Skeletal muscle tissue (tissue), 4 donors: ENCODE results near the gene RPTOR. TPM values are rescaled to one million over a fixed set of nuclear protein-coding genes. Genes with fewer than 3 reads are reported as not detected.

ENCODE experiments used
- H3K27ac ChIP-seq: one replicate; pipeline ENCODE4 v1.7.0; 2013; ENCODE audit warnings: mild to moderate bottlenecking, low read depth, low read length, inconsistent platforms
- H3K27me3 ChIP-seq, 3 donors: one replicate each; pipeline ENCODE4 v1.7.0; 2013; ENCODE audit warnings: low read length in 3 of 3; ENCODE audit not compliant: control insufficient read depth in 3 of 3, insufficient read depth in 3 of 3
- H3K36me3 ChIP-seq, 3 donors: one replicate each; pipeline ENCODE4 v1.7.0; 2013; ENCODE audit warnings: low read length in 3 of 3; ENCODE audit not compliant: control insufficient read depth in 3 of 3, insufficient read depth in 3 of 3
- H3K4me1 ChIP-seq, 3 donors: one replicate each; pipeline ENCODE4 v1.7.0; 2013; ENCODE audit warnings: low read length in 3 of 3, mild to moderate bottlenecking in 3 of 3; ENCODE audit not compliant: control insufficient read depth in 3 of 3, insufficient read depth in 3 of 3
- H3K4me3 ChIP-seq, 3 donors: one replicate each; pipeline ENCODE4 v1.7.0; 2013; ENCODE audit warnings: low read length in 3 of 3
- H3K9ac ChIP-seq, 3 donors: one replicate each; pipeline ENCODE4 v1.7.0; 2013; ENCODE audit warnings: low read length in 3 of 3, mild to moderate bottlenecking in 3 of 3, moderate library complexity in 2 of 3, low read depth in 1 of 3
- H3K9me3 ChIP-seq, 3 donors: one replicate each; pipeline ENCODE4 v1.7.0; 2013; ENCODE audit warnings: low read length in 3 of 3; ENCODE audit not compliant: control insufficient read depth in 3 of 3
- total RNA-seq: library from RNA; depleted of rRNA; stranded (reverse); fragments of >200 nt; gene quantifications from one replicate; pipeline ENCODE4 v1.2.3, GENCODE V29; 2014
- donor health status: Osteomylitis.

The RPTOR gene
- total RNA-seq, 1 donor from 2014 or later, result 24.5 TPM

- no peaks in the 10 kb centered on the region for H3K9me3 ChIP-seq
- H3K4me3 ChIP-seq, result no peak overlapping the region
- H3K4me1 ChIP-seq, result peaks cover 0 to 4% (median 4%) of the 10 kb centered on the region in 3 donors
- no peak overlapping the region for H3K9ac ChIP-seq
- H3K36me3 ChIP-seq, result peaks cover 0 to 9% (median 0%) of the 10 kb centered on the region in 3 donors
- no peak overlapping the region for H3K27ac ChIP-seq
- no peaks in the 10 kb centered on the region for H3K27me3 ChIP-seq
Measured at GRCh38 chr17:80687839-80688238, 143.2 kb downstream of the RPTOR start.

GRCh38 chr17:80689129-80689619 is 144.5 kb downstream of the RPTOR start:
- no peaks in the 10 kb centered on the region for H3K9me3 ChIP-seq
- no peak overlapping the region for H3K9ac ChIP-seq
- H3K4me3 ChIP-seq, result no peak overlapping the region
- peaks cover 0 to 9% (median 0%) of the 10 kb centered on the region in 3 donors for H3K36me3 ChIP-seq
- no peak overlapping the region for H3K27ac ChIP-seq
- no peaks in the 10 kb centered on the region for H3K27me3 ChIP-seq
- peaks cover 0 to 7% (median 1%) of the 10 kb centered on the region in 3 donors for H3K4me1 ChIP-seq

- peaks cover 0 to 9% (median 0%) of the 10 kb centered on the region in 3 donors for H3K36me3 ChIP-seq
- H3K27me3 ChIP-seq, result no peaks in the 10 kb centered on the region
- no peak overlapping the region for H3K4me3 ChIP-seq
- H3K27ac ChIP-seq, result no peak overlapping the region
- peaks cover 5 to 31% (median 11%) of the 10 kb centered on the region in 3 donors for H3K4me1 ChIP-seq
- H3K9ac ChIP-seq, result no peak overlapping the region
- H3K9me3 ChIP-seq, result no peaks in the 10 kb centered on the region
Measured at GRCh38 chr17:80691784-80692183, 147.1 kb downstream of the RPTOR start.

GRCh38 chr17:80692931-80693467 is 148.4 kb downstream of the RPTOR start:
- no peaks in the 10 kb centered on the region for H3K9me3 ChIP-seq
- H3K4me1 ChIP-seq, result peaks cover 5 to 40% (median 12%) of the 10 kb centered on the region in 3 donors
- no peak overlapping the region for H3K27ac ChIP-seq
- H3K4me3 ChIP-seq, result no peak overlapping the region
- peaks cover 0 to 2% (median 0%) of the 10 kb centered on the region in 3 donors for H3K36me3 ChIP-seq
- H3K27me3 ChIP-seq, result no peaks in the 10 kb centered on the region
- H3K9ac ChIP-seq, result no peak overlapping the region

GRCh38 chr17:80693511-80693910 is 148.9 kb downstream of the RPTOR start:
- Histone ChIP-seq H3K27ac (no peak overlapping the region), H3K9me3 (no peaks in the 10 kb centered on the region), H3K4me1 (peaks cover 5 to 42% (median 12%) of the 10 kb centered on the region in 3 donors), H3K9ac (no peak overlapping the region), H3K36me3 (peaks cover 0 to 2% (median 0%) of the 10 kb centered on the region in 3 donors), H3K27me3 (no peaks in the 10 kb centered on the region), H3K4me3 (no peak overlapping the region)

- Histone ChIP-seq H3K9me3 (no peaks in the 10 kb centered on the region), H3K9ac (peak overlapping the region in 2 of 3 donors; percentile 8 to 33), H3K27me3 (no peaks in the 10 kb centered on the region), H3K4me3 (no peak overlapping the region), H3K4me1 (peaks cover 5 to 42% (median 12%) of the 10 kb centered on the region in 3 donors), H3K36me3 (peaks cover 0 to 2% (median 0%) of the 10 kb centered on the region in 3 donors), H3K27ac (no peak overlapping the region)
Measured at GRCh38 chr17:80694085-80694991, 149.7 kb downstream of the RPTOR start.

- Histone ChIP-seq H3K4me3 (no peak overlapping the region), H3K36me3 (peaks cover 0 to 2% (median 0%) of the 10 kb centered on the region in 3 donors), H3K27me3 (no peaks in the 10 kb centered on the region), H3K9me3 (no peaks in the 10 kb centered on the region), H3K9ac (peak overlapping the region in 1 of 3 donors; percentile 10), H3K27ac (no peak overlapping the region), H3K4me1 (peaks cover 5 to 42% (median 12%) of the 10 kb centered on the region in 3 donors)
Measured at GRCh38 chr17:80694992-80695912, 150.6 kb downstream of the RPTOR start.

- Histone ChIP-seq H3K27me3 (no peaks in the 10 kb centered on the region), H3K9ac (peak overlapping the region in 1 of 3 donors; percentile 10), H3K9me3 (no peaks in the 10 kb centered on the region), H3K36me3 (peaks cover 0 to 2% (median 0%) of the 10 kb centered on the region in 3 donors), H3K4me1 (peaks cover 5 to 42% (median 12%) of the 10 kb centered on the region in 3 donors), H3K4me3 (no peak overlapping the region), H3K27ac (no peak overlapping the region)
Measured at GRCh38 chr17:80695979-80696378, 151.3 kb downstream of the RPTOR start.

- H3K27ac ChIP-seq, result no peak overlapping the region
- no peak overlapping the region for H3K4me3 ChIP-seq
- no peak overlapping the region for H3K9ac ChIP-seq
- H3K4me1 ChIP-seq, result peaks cover 5 to 42% (median 12%) of the 10 kb centered on the region in 3 donors
- H3K27me3 ChIP-seq, result no peaks in the 10 kb centered on the region
- H3K36me3 ChIP-seq, result peaks cover 0 to under 1% (median 0%) of the 10 kb centered on the region in 3 donors
- no peaks in the 10 kb centered on the region for H3K9me3 ChIP-seq
Measured at GRCh38 chr17:80696456-80696855, 151.8 kb downstream of the RPTOR start.
